Measurements from ENCODE around the gene BRD3.

DNA sequence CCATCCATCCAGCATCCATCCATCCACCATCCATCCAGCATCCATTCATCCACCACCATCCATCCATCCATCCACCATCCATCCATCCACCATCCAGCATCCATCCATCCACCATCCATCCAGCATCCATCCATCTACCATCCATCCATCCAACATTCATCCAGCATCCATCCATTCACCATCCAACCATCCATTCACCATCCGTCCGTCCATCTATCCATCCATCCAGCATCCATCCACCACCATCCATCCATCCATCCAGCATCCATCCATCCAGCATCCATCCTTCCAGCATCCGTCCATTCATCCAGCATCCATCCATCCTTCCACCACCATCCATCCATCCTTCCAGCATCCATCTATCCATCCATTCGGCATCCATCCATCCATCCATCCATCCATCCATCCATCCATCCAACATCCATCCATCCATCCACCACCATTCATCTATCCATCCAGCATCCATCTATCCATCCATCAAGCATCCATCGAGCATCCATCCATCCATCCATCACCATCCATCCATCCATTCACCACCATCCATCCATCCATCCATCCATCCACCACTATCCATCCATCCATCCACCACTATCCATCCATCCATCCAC is 35.7 kb upstream of the BRD3 start:
- TF ChIP-seq POLR2A (IDR thresholded peaks at IDR 0.05) (no peak), EP300 (IDR thresholded peaks at IDR 0.05) (no peak)

All from tibial nerve (tissue), 3 donors.